Natural killer cell (primary cell): ENCODE data around the gene AZU1. TPM values are rescaled to one million over a fixed set of nuclear protein-coding genes. Genes with fewer than 3 reads are reported as not detected.

Experiments used
- ATAC-seq, 3 donors: fragments of 150-1000 bp in 2 of 3; fragments of 200-7000 bp in 1 of 3; cut with Tn5 transposase; 1 replicate in 1 of 3; 2 replicates in 2 of 3; pipeline ENCODE4 v1.10.0; 2021; ENCODE audit warnings: mild to moderate bottlenecking in 2 of 3, moderate library complexity in 2 of 3
- DNase-seq, 2 donors: peaks; one replicate each; pipeline versions ENCODE4 v3.0.0 to v3.0.0-alpha.2; 2013 to 2021; ENCODE audit warnings: mixed read lengths in 1 of 2
- H3K27ac ChIP-seq: one replicate; pipeline ENCODE4 v1.5.1; 2013; ENCODE audit warnings: mild to moderate bottlenecking, low read length
- H3K27me3 ChIP-seq: one replicate; pipeline ENCODE4 v1.6.1; 2013; ENCODE audit warnings: low read length; ENCODE audit not compliant: control insufficient read depth, insufficient read depth
- H3K36me3 ChIP-seq: one replicate; pipeline ENCODE4 v1.6.1; 2013; ENCODE audit warnings: low read length; ENCODE audit not compliant: control insufficient read depth, insufficient read depth
- H3K4me1 ChIP-seq: one replicate; pipeline ENCODE4 v1.6.1; 2013; ENCODE audit warnings: low read length; ENCODE audit not compliant: control insufficient read depth, insufficient read depth
- H3K4me3 ChIP-seq: one replicate; pipeline ENCODE4 v1.5.1; 2013; ENCODE audit warnings: low read length
- H3K9me3 ChIP-seq: one replicate; pipeline ENCODE4 v1.6.1; 2013; ENCODE audit warnings: low read length; ENCODE audit not compliant: control insufficient read depth, insufficient read depth
- H3K27ac Mint-ChIP-seq, 2 donors: one replicate each; pipeline ENCODE4 v1.8.0; 2022; ENCODE audit warnings: mild to moderate bottlenecking in 2 of 2, mixed read lengths in 2 of 2, moderate library complexity in 1 of 2
- H3K27me3 Mint-ChIP-seq, 2 donors: one replicate each; pipeline ENCODE4 v1.8.0; 2022; ENCODE audit warnings: low read depth in 2 of 2, mixed read lengths in 2 of 2
- H3K36me3 Mint-ChIP-seq: one replicate; pipeline ENCODE4 v1.8.0; 2022; ENCODE audit warnings: mixed read lengths
- H3K4me1 Mint-ChIP-seq, 2 donors: one replicate each; pipeline ENCODE4 v1.8.0; 2022; ENCODE audit warnings: mixed read lengths in 2 of 2
- H3K4me3 Mint-ChIP-seq: one replicate; pipeline ENCODE4 v1.8.0; 2022; ENCODE audit warnings: mild to moderate bottlenecking, moderate library complexity, mixed read lengths
- H3K9me3 Mint-ChIP-seq, 2 donors: one replicate each; pipeline ENCODE4 v1.8.0; 2022; ENCODE audit warnings: mixed read lengths in 2 of 2
- WGBS: methylation state at CpG from one replicate; pipeline ENCODE4 v1.1.7; 2013; ENCODE audit warnings: missing lambda C conversion rate; ENCODE audit not compliant: insufficient coverage; 5-methylcytosine and 5-hydroxymethylcytosine counted together
- intact Hi-C: fragments of 100-400 bp; cut with micrococcal nuclease; formaldehyde crosslinking; loops from one replicate; pipeline ENCODE4 v1.14.2; 2022
- total RNA-seq, 4 donors: library from RNA; stranded (reverse); fragments of 120-200 nt in 1 of 4; gene quantifications; one replicate each; pipeline versions ENCODE4 v1.2.3 to v1.2.4, GENCODE V29; 2013 to 2022
- TF ChIP-seq, protein P1 (sequence below): fragments of 200-600 bp; IDR thresholded peaks from one replicate; pipeline ENCODE4 v1.8.0; 2022; ENCODE audit warnings: antibody characterized with exemption

Gene AZU1
- total RNA-seq, 3 donors from 2014 or later (not counting 1 experiment from before 2014, with no cell fraction given) = 0.87 to 2.5 (median 1.8) TPM

DNA sequence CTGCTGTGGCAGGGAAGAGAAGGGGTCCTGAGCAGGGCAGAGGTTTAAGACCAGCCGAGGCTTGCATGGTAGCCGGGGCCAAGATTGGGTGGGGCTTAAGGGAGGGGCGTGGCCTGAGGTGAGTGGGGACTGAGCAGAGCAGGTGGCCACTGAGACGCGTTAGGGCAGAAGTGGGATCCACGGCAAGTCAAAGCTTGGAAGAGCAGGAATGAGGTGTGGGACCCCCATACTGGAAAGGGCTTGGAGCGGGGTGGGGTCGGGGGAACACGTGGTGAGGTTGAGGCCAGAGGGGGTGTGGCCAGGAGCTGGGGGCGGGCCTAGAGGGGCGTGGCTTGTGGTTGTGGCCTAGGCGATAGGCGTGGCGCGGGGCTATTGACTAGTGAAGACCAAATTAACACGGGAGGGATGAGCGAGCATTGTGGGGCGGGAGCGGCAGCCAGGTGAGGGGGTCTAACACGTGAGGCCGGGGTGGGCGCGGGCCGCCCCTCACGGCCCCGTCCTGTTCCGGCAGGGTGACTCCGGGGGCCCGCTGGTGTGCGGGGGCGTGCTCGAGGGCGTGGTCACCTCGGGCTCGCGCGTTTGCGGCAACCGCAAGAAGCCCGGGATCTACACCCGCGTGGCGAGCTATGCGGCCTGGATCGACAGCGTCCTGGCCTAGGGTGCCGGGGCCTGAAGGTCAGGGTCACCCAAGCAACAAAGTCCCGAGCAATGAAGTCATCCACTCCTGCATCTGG, 35.1 kb downstream of the AZU1 start:
- TF ChIP-seq, protein P1, sequence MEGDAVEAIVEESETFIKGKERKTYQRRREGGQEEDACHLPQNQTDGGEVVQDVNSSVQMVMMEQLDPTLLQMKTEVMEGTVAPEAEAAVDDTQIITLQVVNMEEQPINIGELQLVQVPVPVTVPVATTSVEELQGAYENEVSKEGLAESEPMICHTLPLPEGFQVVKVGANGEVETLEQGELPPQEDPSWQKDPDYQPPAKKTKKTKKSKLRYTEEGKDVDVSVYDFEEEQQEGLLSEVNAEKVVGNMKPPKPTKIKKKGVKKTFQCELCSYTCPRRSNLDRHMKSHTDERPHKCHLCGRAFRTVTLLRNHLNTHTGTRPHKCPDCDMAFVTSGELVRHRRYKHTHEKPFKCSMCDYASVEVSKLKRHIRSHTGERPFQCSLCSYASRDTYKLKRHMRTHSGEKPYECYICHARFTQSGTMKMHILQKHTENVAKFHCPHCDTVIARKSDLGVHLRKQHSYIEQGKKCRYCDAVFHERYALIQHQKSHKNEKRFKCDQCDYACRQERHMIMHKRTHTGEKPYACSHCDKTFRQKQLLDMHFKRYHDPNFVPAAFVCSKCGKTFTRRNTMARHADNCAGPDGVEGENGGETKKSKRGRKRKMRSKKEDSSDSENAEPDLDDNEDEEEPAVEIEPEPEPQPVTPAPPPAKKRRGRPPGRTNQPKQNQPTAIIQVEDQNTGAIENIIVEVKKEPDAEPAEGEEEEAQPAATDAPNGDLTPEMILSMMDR = no peak
- Mint-ChIP-seq H3K9me3 (no peaks in the 10 kb centered on the region), H3K4me3 (peak overlapping the region; percentile 83), H3K4me1 (peaks cover 12 to 22% of the 10 kb centered on the region in 2 donors), H3K27me3 (peaks cover 7 to 12% of the 10 kb centered on the region in 2 donors), H3K36me3 (no peaks in the 10 kb centered on the region), H3K27ac (peak overlapping the region; percentile 38 to 81)
- intact Hi-C loops = loop anchor here (1.0 to 5.0 kb wide), 2 partner anchors 59 to 120 kb away; partner anchors contain the start of gene WDR18
- Histone ChIP-seq H3K36me3 (peaks cover 4% of the 10 kb centered on the region), H3K9me3 (no peaks in the 10 kb centered on the region), H3K27ac (no peak overlapping the region), H3K27me3 (peaks cover 7% of the 10 kb centered on the region), H3K4me3 (no peak overlapping the region), H3K4me1 (peaks cover 43% of the 10 kb centered on the region)
- peak; percentile 70 to 78 (median 75) for ATAC-seq
- peak; percentile 78 to 87 for DNase-seq
- WGBS = 12% methylated on average over 48 of the region's 48 CpGs

DNA sequence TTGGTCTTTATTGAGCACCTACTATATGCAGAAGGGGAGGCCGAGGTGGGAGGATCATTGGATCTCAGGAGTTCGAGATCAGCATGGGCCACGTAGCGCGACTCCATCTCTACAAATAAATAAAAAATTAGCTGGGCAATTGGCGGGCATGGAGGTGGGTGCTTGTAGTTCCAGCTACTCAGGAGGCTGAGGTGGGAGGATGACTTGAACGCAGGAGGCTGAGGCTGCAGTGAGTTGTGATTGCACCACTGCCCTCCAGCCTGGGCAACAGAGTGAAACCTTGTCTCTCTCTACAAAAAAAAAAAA, 35.6 kb downstream of the AZU1 start:
- H3K9me3 Mint-ChIP-seq = no peaks in the 10 kb centered on the region
- no peak for ATAC-seq
- H3K27ac ChIP-seq = no peak overlapping the region
- peak overlapping the region; percentile 83 for H3K4me3 Mint-ChIP-seq
- peaks cover 7 to 8% of the 10 kb centered on the region in 2 donors for H3K27me3 Mint-ChIP-seq
- H3K4me1 ChIP-seq = peaks cover 43% of the 10 kb centered on the region
- H3K27me3 ChIP-seq = peaks cover 7% of the 10 kb centered on the region
- intact Hi-C loops = loop anchor here (1.0 to 5.0 kb wide), 2 partner anchors 58 to 119 kb away; partner anchors contain the start of gene WDR18
- TF ChIP-seq, protein P1 = no peak
- 66% methylated on average over 3 of the region's 7 CpGs for WGBS
- H3K4me3 ChIP-seq = no peak overlapping the region
- no peak for DNase-seq
- peak overlapping the region in 1 of 2 donors; percentile 68 for H3K27ac Mint-ChIP-seq
- H3K36me3 Mint-ChIP-seq = no peaks in the 10 kb centered on the region
- peaks cover 12 to 22% of the 10 kb centered on the region in 2 donors for H3K4me1 Mint-ChIP-seq
- H3K36me3 ChIP-seq = peaks cover 9% of the 10 kb centered on the region
- no peaks in the 10 kb centered on the region for H3K9me3 ChIP-seq

DNA sequence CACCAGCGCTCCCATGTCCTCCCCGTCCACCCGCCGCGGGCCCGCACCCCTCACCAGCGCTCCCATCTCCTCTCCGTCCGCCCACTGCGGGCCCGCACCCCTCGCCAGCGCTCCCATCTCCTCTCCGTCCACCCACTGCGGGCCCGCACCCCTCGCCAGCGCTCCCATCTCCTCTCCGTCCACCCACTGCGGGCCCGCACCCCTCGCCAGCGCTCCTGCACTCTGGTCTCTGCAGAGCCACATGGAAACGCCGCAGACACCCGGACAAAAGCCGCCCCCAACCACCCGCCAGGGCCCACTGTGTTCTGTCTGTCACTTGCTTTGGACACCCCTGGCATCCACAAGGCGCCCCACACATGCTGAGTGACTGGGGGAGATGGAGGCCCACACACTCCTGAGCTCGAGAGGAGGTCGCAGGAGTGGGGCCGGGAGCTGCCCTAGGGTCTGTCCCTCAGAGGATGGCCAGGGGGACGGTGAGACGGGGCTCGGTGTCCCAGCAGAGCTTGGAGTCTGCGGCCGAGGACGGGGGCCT, 39.2 kb downstream of the AZU1 start:
- DNase-seq = no peak
- intact Hi-C loops = no loop called here
- Histone ChIP-seq H3K27ac (no peak overlapping the region), H3K9me3 (no peaks in the 10 kb centered on the region), H3K27me3 (no peaks in the 10 kb centered on the region), H3K36me3 (peaks cover 18% of the 10 kb centered on the region), H3K4me3 (no peak overlapping the region), H3K4me1 (peaks cover 30% of the 10 kb centered on the region)
- no peak overlapping the region for H3K4me3 Mint-ChIP-seq
- H3K4me1 Mint-ChIP-seq = peaks cover 12 to 22% of the 10 kb centered on the region in 2 donors
- peaks cover 0 to 4% of the 10 kb centered on the region in 2 donors for H3K27me3 Mint-ChIP-seq
- no peaks in the 10 kb centered on the region for H3K9me3 Mint-ChIP-seq
- no peak overlapping the region for H3K27ac Mint-ChIP-seq
- WGBS = 92% methylated on average over 38 of the region's 38 CpGs
- ATAC-seq = no peak
- H3K36me3 Mint-ChIP-seq = no peaks in the 10 kb centered on the region
- TF ChIP-seq, protein P1 = no peak
